Adrenal gland (tissue), 5 donors: ENCODE results near the gene CBL.

Experiments used
- CTCF ChIP-seq, 6 experiments: fragments of 450-650 bp in 4 of 6; fragments of 200-600 bp in 2 of 6; sonication (generic) in 1 of 6; IDR thresholded peaks; 1 replicate in 5 of 6; 2 replicates in 1 of 6; pipeline versions ENCODE4 v1.5.1 to v1.8.0; 2016 to 2021; ENCODE audit warnings: antibody characterized with exemption in 6 of 6, mild to moderate bottlenecking in 2 of 6, moderate library complexity in 1 of 6
- POLR2A ChIP-seq, 2 donors: fragments of 450-650 bp; IDR thresholded peaks; one replicate each; pipeline ENCODE4 v1.6.1; 2017; ENCODE audit warnings: antibody characterized with exemption in 2 of 2, mild to moderate bottlenecking in 2 of 2, moderate library complexity in 1 of 2
- donor health status: DM: no; HTN: no; CAD: no.

- TF ChIP-seq POLR2A (IDR thresholded peaks at IDR 0.05) (no peak), CTCF (IDR thresholded peaks at IDR 0.05) (no peak)
These were observed 42.9 kb downstream of the CBL start for GRCh38 chr11:119248750-119249670.
